Activated CD4-positive, alpha-beta T cell treated with anti-CD3 and anti-CD28 coated beads, Interleukin-2, amount 50 U/mL, for 24 hours (primary cell): ENCODE data around the gene CLDN34.

Experiments
- DNase-seq, 2 donors: peaks; one replicate each; pipeline ENCODE4 v3.0.0-alpha.2; 2020; ENCODE audit warnings: low read depth in 1 of 2, low spot score in 1 of 2

Gene CLDN34, protein sequence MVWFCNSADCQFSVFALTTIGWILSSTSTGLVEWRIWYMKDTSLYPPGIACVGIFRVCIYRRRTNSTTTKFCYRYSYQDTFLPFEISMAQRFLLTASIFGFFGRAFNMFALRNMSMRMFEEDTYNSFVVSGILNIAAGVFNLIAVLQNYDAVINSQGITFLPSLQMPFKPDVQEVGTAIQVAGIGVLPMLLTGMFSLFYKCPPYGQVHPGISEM

DNA sequence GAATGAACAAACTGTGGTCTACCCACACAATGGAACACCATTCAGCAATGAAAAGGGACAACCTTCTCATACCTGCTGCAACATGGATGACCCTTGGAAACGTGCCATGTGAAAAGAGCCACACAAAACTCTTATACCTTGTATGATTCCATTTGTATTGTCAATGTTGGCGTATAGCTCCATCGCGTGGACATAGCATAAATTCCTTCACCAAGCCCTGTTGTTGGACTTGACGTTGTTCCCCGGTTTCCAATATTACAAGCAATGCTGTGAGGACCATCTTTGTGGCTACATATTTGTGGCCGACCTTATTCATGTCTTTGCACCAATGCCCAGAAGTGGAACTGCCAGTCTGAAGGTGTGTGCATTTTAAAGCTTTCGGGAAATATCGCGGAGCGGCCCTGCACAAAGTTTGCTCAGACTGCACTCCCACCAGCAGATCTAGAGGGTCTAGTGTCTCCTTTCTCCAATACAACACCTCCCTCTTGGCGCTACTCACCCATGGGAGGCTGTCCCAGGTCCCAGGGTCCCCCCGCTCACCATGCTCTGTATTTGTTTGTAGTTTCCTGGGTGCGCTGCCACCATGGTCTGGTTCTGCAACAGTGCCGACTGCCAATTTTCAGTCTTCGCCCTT, at the start of gene CLDN34:
TSS of gene CLDN34 (plus strand) at position 584 of the 634 bp plus-strand sequence. CDS start at position 584, 0 bp downstream.
- no peak for DNase-seq

DNA sequence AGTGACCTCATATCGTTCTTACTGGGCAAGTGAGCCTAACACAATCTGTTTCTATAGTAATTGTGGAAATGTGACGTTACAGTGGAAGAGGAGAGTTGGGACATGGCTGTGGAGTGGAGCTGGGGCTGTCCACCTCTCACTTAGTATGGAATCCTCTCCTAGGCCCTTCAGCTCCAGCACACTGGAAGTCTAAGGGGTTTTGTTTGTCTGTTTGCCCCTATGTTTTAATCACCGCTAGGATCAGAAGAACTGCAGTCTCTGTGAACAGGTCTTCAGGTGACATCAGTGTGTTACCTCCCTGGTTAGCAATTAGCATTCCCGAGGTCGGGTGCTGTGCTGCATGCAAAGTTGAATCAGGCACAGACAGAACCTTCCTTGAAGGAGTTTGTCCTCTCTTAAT, 49.3 kb upstream of the CLDN34 start:
- no peak for DNase-seq

DNA sequence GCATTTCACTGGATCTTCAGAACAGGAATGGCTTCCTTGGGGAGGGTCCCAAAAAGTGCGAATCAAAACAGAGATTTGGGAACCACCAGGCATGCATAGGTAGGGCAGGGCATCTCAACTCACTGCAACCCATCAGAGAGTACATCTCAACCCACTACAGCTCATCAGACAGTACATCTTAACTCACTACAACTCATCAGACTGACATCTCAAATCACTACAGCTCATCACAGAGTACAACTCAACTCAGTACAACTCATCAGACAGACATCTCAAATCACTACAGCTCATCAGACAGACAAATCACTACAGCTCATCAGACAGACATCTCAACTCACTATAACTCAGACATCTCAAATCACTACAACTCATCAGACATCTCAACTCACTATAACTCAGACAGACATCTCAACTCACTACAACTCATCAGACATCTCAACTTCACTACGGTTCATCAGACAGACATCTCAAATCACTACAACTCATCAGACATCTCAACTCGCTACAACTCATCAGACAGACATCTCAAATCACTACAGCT, 47.5 kb upstream of the CLDN34 start:
- DNase-seq: no peak

DNA sequence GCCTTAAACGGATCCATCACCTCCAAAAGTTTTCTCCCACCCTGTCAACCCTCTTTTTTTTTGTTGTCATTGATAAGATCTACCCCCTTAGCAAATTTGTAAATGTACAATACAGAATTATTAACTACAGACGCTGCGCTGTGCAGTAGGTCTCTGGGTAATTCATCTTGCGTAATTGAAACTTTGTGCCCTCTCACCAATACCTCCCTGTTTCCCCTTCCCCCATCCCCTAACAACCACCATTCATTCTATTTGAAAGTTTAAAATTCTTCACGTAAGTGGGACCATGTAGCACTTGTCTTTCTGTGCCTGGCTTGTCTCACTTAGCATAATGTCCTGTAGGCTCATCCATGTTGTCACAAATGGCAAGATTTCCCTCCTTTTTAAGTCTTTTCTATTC, 45.8 kb upstream of the CLDN34 start:
- no peak for DNase-seq

DNA sequence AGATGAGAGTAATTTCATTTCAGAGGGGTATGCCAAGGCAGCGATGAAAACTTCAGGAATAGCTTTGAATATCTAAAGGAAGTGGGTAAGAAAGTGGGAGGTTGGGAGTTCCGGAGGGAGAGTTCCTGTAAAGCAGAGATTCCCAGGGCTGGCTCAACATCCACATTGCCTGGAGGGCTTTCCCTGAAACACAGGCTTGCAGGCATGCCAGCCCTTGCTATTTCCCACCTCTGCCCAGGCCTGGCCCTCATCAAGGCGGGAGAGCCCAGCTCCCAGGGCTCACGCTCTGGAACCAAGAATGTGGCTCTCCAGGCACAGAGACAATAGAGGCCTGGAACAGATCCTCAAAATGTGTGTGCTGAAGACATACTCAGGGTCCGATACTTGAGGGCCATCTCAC, 43.8 kb upstream of the CLDN34 start:
- no peak for DNase-seq

DNA sequence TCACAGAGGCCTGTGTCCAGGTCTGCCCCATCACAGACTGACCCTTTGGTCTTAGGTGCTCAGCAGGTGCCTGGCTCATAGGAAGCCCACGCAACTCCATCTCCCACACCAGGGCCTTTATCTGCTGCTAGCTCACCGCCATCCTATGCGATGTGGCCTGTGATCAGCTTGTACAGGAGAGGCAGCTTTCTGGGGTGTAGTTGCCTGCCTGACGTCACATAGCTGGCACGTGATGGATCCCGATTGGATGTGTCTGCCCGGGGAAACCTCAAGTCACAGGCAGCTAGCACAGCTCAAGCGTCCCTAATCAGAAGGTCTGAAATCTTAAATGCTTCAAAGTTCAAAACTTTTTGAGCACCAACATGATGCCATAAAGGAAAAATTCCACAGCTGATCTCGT, 41.2 kb upstream of the CLDN34 start:
- no peak for DNase-seq

DNA sequence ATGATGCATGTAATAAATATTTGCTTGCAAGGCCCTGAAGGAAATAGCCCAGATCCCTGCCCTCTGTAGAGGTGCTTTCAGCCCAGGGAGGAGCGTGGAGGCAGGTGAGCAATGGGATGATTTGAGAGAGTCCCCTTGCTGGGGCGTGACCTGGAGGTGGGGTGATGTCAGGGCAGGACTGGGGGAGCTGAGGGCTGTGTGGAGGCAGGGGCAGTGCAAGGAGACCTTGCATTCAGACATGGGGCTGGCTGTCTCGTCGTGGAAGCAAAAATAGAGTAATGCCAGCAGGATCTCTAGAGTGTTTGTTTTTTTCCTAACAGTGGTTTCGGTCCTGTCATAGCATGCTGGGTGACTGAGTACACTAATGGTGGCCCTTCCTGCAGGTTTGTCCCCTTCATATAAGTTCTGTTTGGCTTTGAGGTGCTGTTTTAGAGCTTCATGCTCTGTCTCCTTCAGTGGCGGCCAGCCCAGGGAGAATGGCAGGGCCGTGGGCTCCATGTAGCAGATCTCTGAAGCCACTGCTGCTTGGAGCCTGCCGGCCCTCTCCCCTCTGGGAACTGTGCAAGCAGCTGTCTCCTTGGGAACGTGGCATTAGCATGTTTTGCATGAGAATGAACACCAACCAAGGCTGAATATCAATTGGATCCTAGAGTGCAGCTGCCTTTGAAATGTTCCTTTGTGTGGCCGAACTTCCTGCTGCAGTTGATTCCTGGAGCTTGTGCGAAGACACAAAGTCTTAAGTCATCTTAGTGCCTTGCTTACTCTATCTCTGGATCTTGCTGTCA, 39.3 kb upstream of the CLDN34 start:
- no peak for DNase-seq

DNA sequence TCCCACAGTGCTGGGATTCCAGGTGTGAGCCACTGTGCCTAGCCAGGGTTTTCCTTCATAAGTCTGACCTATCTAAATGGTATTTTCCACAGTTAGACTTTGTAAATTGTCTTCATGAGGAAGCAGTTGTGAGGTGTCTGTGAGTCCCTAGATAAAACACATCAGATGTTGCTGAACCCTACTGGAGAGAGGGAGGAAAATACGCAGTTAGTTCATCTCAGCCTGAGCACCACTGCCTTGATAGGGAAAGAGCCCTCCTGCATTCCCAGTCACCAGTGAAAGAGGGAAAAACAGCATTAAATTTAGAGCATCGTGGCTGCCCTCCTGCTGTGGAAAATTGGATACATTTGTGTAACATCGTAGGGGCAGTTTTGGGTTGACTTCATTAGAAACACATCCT, 31.7 kb upstream of the CLDN34 start:
- no peak for DNase-seq

DNA sequence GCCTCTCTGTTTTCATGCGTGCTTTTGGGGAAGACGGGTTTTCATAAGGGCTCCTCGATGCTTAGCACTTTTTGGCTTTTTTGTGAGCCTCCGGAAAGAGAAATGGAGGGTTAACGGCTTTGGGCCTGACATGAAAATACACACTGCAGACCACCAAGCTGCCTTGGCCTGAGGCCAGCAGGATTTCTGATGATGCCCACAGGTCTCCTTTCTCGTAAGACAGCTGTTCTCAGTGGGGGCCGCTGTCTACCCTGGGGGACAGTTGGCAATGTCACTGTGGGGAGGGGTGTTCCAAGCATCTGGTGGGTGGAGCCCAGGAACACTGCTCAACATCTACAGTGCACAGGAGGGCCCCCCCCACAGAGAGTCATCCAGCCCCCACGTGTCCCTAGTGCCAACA, 29.4 kb upstream of the CLDN34 start:
- no peak for DNase-seq

DNA sequence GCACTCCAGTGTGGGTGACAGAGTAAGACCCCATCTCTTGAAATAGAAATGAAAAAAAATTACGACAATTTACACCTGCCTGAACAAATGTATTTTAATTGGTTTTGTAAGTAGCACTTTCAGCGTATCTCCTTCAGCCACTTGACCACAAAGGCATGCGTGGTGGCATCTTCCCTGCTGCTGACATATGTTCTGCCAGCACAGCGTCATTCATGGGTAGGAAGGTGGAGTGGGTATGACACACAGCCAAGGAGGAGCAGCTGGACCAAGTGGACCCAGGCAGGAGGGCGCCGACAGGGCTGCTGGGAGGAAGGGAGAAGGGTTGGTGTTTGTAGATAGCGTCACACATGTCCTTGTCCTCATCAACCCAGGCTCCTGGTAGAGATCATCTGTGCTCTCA, 28.6 kb upstream of the CLDN34 start:
- DNase-seq: no peak

DNA sequence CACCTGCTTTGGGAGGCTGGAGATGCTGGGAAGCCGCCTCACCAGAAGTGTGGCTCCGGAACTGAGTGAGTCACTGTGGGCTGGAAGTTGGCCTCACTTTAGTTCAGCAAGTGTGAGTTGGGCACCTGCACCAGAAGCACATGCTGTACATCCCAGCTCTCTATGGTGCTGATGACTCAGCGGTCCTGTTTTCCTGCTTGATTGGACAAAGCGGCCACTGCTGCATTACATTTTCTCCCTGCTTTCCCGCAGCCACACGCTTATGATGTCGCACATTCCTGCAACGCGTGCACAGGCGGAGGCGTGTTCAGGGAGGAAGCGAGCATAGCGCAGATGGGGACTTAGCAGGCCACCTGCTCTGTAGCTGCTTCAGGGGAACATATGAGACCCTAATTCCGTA, 26.7 kb upstream of the CLDN34 start:
- DNase-seq: no peak

DNA sequence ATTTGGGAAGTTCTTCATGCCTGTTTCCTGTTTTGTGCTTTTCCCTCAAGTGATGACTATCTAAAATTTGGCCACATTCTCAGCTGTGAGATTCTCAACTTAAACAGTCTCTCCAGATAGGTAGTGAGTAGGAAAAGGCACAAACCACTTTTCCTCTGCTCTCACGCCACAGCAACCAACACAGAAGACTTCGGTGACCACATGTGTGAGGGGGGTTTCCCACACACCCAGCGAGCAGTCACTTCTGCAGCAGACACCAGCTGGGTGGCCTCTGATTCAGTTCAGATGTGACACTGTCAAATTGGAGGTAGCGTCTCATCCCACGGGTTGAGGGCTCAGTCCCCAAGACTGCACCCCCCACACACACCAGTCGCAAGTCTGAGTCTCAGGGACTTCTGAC, 25.1 kb upstream of the CLDN34 start:
- peak; percentile 24 to 62 for DNase-seq

DNA sequence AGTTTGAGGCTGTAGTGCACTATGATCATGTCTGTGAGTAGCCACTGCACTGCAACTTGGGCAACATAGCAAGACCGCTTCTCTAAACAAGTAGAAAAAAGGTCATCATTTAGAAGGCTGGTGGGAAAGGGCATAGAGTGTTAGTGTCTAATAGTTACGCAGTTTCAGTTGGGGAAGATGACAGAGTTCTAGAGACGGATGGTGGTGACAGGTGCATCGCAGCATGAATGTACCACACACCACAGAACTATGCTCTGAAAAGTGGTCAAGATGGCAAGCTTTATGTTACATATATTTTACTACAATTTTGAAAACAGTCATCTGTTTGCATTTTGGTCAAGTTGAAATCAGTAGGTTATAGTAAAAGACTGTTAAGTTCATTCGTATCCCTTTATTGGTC, 23.7 kb upstream of the CLDN34 start:
- no peak for DNase-seq

DNA sequence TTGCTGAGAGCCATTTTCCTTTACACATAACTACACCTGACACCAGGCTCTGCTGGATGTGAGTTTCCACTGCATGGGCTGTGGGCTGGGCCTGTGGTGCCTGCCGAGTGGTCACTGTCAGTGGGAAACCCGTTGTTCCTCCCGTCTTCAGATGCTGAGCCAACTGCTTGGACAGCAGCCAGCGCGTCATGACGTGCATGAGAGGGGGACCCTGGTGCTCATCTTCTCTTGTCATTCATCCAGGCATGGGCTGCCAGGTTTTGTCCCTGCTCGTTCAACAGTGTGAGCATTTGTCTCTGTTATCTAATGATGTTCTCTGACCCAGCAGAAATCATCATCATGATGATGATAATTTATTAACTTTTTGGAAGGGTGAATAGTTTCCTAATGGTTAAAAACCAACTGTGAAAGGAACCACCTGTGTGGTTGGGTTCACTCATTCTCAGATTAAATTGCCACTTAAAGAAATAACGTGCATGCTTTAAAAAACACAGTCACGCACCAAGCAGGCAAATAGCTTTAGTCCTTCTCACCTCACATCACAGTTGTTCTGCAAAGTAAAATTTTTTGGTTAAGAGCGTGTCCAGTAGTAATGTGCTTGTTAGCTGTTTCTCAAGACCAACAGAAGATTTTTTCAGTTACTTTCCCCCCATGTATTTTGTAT, 19.9 kb upstream of the CLDN34 start:
- no peak for DNase-seq

DNA sequence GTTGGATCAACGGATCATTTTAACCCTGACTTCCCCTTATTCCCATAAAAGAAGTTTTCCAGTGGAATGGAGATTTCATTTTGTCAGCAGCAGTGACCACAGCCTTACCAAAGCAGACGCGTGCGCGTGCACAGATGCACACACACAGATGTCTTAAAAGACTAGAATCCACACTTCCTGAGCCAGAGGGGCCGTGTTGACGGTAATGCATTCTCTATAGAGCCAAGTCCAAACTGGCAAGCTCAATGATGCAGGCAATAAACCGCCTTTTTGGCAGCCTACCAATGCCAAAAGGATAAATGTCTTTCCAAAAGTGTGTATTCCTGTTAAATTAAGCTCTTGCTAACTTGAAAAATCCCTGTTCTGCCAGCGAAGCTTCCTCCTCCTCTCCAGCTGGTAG, 18.8 kb upstream of the CLDN34 start:
- no peak for DNase-seq

DNA sequence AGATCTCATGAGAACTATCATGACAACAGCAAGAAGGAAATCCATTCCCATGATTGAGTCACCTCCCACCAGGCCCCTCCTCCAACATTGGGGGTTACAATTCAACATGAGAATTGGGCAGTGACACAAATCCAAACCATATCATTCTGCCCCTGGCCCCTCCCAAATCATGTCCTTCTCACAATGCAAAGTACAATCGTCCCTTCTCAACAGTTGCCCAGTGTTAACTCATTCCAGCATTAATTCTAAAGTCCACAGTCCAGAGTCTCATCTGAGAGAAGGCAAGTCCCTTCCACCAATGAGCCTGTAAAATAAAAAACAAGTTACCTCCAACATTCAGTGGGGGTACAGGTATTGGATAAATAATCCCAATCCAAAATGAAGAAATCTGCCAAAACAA, 14.9 kb upstream of the CLDN34 start:
- DNase-seq: no peak

DNA sequence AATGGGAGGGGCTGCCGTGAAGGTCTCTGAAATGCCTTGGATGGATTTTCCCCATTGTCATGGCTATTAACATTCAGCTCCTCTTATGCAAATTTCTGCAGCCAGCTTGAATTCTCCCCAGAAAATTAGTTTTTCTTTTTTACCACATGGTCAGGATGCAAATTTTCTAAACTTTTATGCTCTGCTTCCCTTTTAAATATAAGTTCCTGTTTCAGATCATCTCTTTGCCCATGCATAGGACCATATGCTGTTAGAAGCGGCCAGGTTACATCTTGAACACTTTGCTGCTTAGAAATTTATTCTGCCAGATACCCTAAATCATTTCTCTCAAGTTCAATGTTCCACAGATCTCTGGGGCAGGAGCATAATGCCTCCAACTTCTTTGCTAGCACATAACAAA, 13.8 kb upstream of the CLDN34 start:
- DNase-seq: no peak

DNA sequence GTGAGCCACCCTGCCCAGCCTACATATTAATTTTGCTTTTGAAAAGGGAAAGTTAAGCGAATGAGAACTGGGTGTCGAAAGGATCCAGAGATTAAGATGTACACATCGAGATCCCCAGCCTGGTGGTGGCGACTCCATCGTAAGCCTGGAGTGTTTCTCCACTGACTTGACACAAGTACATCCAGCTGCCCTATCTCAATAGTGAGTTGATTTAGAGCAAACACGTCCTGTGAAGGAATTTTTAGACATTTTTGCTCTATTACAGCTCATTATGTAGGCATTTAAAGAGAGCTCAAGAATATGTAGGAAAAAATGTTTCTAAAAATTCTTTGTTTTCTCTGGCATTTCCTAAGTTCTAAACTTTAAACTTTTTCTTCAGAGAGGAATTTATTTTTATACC, 11.7 kb upstream of the CLDN34 start:
- DNase-seq: no peak

DNA sequence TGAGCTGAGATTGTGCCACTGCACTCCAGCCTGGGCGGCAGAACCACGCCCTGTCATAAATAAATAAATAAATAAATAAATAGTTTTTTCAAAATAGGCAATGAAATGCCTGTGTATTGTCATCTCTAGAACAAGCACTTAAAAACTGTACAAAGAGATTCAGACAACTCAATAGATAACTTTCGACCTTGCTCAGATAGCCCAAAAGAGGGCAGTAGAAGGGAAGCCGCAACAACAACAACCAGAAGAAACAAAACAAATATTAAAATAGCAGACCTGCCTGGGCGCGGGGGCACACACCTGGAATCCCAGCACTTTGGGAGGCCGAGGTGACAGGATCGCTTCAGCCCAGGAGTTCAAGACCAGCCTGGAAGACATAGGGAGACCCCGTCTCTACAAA, 9.4 kb upstream of the CLDN34 start:
- no peak for DNase-seq

DNA sequence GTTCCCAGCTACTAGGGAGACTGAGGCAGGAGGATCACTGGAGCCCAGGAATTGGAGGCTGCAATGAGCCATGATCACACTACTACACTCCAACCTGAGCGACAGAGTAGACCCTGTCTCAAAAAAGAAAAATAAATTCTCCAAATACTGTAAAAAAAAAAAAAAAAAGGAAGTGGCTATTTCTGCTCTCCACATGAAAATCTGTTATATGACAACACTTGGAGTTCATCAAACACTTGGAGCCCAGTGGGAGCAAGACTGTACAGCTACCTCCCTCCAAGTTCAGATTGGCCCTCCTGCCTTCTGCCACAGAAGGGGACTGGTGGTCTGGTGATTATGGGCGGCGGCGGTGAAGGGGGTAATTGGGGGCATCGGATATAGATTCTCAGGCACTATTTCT, 9.0 kb upstream of the CLDN34 start:
- DNase-seq: no peak

DNA sequence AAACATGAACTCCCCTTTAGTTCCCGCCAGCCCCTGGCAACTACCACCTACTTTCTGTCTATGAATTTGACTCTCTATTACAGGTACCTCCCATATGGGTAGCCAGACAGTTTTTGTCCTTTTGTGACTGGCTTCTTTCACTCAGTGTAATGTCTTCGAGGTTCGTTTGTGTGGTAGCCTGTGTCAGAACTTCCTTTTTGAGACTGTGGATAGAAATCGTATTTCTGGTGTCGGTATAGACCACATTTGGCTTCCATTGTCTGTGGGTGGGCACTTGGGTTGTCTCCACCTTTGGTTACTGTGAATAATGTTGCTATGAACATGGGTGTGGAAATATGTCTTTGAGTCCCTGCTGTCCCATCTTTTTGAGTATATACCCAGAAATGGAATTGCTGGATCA, 5.4 kb upstream of the CLDN34 start:
- no peak for DNase-seq

DNA sequence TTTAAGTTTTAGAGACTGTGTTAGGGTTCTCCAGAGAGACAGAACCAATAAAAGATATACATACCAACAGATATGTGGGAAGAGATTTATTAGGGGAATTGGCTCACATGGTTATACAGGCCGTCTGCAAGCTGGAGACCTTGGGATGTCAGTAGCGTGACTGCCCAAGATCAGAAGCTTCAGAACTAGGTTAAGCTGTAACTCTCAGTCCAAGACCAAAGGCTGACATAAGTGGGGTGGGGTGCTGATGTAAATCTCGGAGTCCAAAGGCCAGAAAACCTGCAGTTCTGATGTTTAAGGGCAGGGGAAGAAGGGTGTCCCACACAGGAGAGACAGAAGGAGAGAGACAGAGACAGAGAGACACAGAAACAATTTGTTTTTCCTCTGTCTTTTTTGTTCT, 10.5 kb downstream of the CLDN34 start:
- DNase-seq: no peak
